HepG2 (cell line): ENCODE data around the gene KATNB1.

Experiments
- EHMT2 ChIP-seq: fragments of 200-600 bp; sonication (generic); IDR thresholded peaks from 2 replicates; pipeline ENCODE4 v1.7.0; 2017; ENCODE audit warnings: antibody characterized with exemption, low read depth, low read length, borderline replicate concordance
- FOXC1 ChIP-seq: sonication (generic); formaldehyde crosslinking; IDR thresholded peaks from 2 replicates; pipeline ENCODE4 v1.8.0; 2022; ENCODE audit warnings: mild to moderate bottlenecking, missing genetic modification reagents, borderline replicate concordance
- TF ChIP-seq, protein P1 (sequence below): sonication (generic); formaldehyde crosslinking; IDR thresholded peaks from 2 replicates; pipeline ENCODE4 v1.5.0; 2020; ENCODE audit warnings: mild to moderate bottlenecking, missing genetic modification reagents, moderate library complexity

DNA sequence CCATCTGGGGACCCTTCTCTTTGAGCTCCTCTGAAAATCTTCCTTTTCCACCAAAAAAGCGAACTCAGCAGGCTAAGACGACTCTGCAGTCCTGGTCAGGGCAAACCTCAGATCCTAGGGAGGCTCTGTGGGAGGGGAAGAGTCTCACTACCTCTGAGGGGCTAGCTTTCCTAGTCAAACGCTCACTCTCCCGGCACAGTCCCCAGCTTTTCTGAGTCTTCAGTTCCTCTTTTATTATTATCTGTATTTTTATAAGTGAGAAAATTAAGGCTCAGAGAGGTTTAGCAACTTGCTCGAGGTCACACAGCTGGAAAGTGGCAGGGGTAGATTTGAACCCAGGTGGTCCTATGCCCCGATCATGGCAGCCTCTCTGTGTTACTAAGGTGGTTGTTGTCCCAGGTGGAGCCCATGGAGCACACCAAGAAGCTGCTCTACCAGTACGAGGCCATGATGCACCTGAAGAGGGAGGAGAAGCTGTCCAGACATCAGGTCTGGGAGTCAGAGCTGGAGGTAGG lies 9.1 kb upstream of the KATNB1 start:
- TF ChIP-seq FOXC1 (no peak), EHMT2 (no peak)
- TF ChIP-seq, protein P1, sequence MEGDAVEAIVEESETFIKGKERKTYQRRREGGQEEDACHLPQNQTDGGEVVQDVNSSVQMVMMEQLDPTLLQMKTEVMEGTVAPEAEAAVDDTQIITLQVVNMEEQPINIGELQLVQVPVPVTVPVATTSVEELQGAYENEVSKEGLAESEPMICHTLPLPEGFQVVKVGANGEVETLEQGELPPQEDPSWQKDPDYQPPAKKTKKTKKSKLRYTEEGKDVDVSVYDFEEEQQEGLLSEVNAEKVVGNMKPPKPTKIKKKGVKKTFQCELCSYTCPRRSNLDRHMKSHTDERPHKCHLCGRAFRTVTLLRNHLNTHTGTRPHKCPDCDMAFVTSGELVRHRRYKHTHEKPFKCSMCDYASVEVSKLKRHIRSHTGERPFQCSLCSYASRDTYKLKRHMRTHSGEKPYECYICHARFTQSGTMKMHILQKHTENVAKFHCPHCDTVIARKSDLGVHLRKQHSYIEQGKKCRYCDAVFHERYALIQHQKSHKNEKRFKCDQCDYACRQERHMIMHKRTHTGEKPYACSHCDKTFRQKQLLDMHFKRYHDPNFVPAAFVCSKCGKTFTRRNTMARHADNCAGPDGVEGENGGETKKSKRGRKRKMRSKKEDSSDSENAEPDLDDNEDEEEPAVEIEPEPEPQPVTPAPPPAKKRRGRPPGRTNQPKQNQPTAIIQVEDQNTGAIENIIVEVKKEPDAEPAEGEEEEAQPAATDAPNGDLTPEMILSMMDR (CRISPR knock-in tag), result no peak
